Cardiac muscle cell (in vitro differentiated cells and primary cell): ENCODE results near the gene GDPD5. TPM values are rescaled to one million over a fixed set of nuclear protein-coding genes. Genes with fewer than 3 reads are reported as not detected.
A peak's percentile ranks its signal among the peaks of the same experiment; 100 is the strongest.

Experiments used
- DNase-seq, 2 donors: peaks; one replicate each; pipeline versions ENCODE4 v3.0.0 to v3.0.0-alpha.2; 2010 to 2017; ENCODE audit warnings: low read depth in 1 of 2, low spot score in 1 of 2
- H3K27ac ChIP-seq: fragments of 200-600 bp; sonication (generic); 2 replicates; pipeline ENCODE4 v1.5.1; 2016
- H3K27me3 ChIP-seq: fragments of 200-600 bp; sonication (generic); 2 replicates; pipeline ENCODE4 v1.6.0; 2016; ENCODE audit warnings: control low read depth
- H3K36me3 ChIP-seq: fragments of 200-600 bp; sonication (generic); 2 replicates; pipeline ENCODE4 v1.5.1; 2016; ENCODE audit warnings: control low read depth
- H3K4me1 ChIP-seq: fragments of 200-600 bp; sonication (generic); 2 replicates; pipeline ENCODE4 v1.8.1; 2017; ENCODE audit warnings: low read depth, mild to moderate bottlenecking, mixed run types
- H3K4me3 ChIP-seq: fragments of 200-600 bp; sonication (generic); 2 replicates; pipeline ENCODE4 v1.5.1; 2016; ENCODE audit warnings: mild to moderate bottlenecking
- H3K9me3 ChIP-seq: fragments of 200-600 bp; sonication (generic); 2 replicates; pipeline ENCODE4 v1.5.1; 2017; ENCODE audit warnings: low read depth, mild to moderate bottlenecking, control low read depth
- CTCF ChIP-seq: IDR thresholded peaks from 2 replicates; pipeline ENCODE4 v1.5.1; 2012; ENCODE audit warnings: low read depth, mild to moderate bottlenecking, low read length
- polyA plus RNA-seq: library from polyadenylated mRNA; unstranded; fragments of >200 nt; fragmentation: Nextera tagmentation; extraction: Ambion mirVana; gene quantifications from 2 replicates; pipeline ENCODE4 v1.2.1, GENCODE V29; 2016
- total RNA-seq: library from RNA; depleted of rRNA; stranded (reverse); fragments of >200 nt; gene quantifications from 2 replicates; pipeline ENCODE4 v1.2.3, GENCODE V29; 2016

The GDPD5 gene
- total and polyA plus RNA-seq, 2 experiments from 2014 or later = 6.6 to 19.4 TPM

- Histone ChIP-seq H3K27ac (no peak overlapping the region), H3K27me3 (no peaks in the 10 kb centered on the region), H3K4me3 (no peak overlapping the region), H3K36me3 (no peaks in the 10 kb centered on the region), H3K4me1 (peaks cover 38% of the 10 kb centered on the region), H3K9me3 (no peaks in the 10 kb centered on the region)
- no peak for DNase-seq
- TF ChIP-seq CTCF = no peak
Observed at GRCh38 chr11:75536786-75537641, 11.3 kb upstream of the GDPD5 start.

- peaks cover 48% of the 10 kb centered on the region for H3K4me1 ChIP-seq
- TF ChIP-seq CTCF = no peak
- peak overlapping the region; percentile 69 for H3K27ac ChIP-seq
- no peak overlapping the region for H3K4me3 ChIP-seq
- DNase-seq = no peak
- no peaks in the 10 kb centered on the region for H3K9me3 ChIP-seq
- H3K27me3 ChIP-seq = no peaks in the 10 kb centered on the region
- no peaks in the 10 kb centered on the region for H3K36me3 ChIP-seq
Observed at GRCh38 chr11:75535071-75535470, 9.3 kb upstream of the GDPD5 start.

GRCh38 chr11:75534259-75535069 is 8.7 kb upstream of the GDPD5 start:
- no peaks in the 10 kb centered on the region for H3K36me3 ChIP-seq
- H3K27ac ChIP-seq = peak overlapping the region; percentile 69
- no peaks in the 10 kb centered on the region for H3K27me3 ChIP-seq
- TF ChIP-seq CTCF = no peak
- no peaks in the 10 kb centered on the region for H3K9me3 ChIP-seq
- no peak overlapping the region for H3K4me3 ChIP-seq
- H3K4me1 ChIP-seq = peaks cover 49% of the 10 kb centered on the region
- DNase-seq = no peak

DNA sequence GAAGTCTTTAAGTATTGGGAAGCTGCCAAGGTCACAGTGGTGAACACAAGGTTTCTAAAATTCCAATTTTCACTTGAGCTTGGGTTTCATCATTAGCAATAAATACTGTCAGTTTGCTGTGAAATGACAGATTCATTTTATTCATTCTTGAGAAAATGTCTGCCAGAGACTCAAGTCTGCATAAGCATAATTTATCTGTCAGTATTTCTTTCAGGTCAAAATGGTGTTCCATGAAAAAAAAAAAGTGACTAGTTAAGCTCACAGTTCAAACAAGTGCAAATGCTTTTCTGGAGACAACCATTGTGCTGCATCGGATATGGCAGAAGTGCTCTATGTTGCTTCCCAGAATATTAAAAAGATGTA is 8.1 kb upstream of the GDPD5 start:
- no peak for TF ChIP-seq CTCF
- DNase-seq = no peak

GRCh38 chr11:75532200-75533048 is 6.7 kb upstream of the GDPD5 start:
- Histone ChIP-seq H3K9me3 (no peaks in the 10 kb centered on the region), H3K4me3 (no peak overlapping the region), H3K27ac (no peak overlapping the region), H3K27me3 (no peaks in the 10 kb centered on the region), H3K36me3 (no peaks in the 10 kb centered on the region), H3K4me1 (peaks cover 41% of the 10 kb centered on the region)
- peak; percentile 62 to 79 for DNase-seq
- peak; percentile 81 for TF ChIP-seq CTCF

More for the DNA sequence above, 8.1 kb upstream of the GDPD5 start:
- no peaks in the 10 kb centered on the region for H3K36me3 ChIP-seq
- no peaks in the 10 kb centered on the region for H3K9me3 ChIP-seq
- no peak overlapping the region for H3K4me3 ChIP-seq
- H3K27ac ChIP-seq = no peak overlapping the region
- no peaks in the 10 kb centered on the region for H3K27me3 ChIP-seq
- peaks cover 50% of the 10 kb centered on the region for H3K4me1 ChIP-seq
